ENCODE data around the gene P2RY14. TPM values are rescaled to one million over a fixed set of nuclear protein-coding genes. Genes with fewer than 3 reads are reported as not detected.

The P2RY14 gene
- total RNA-seq, 1 experiment from 2014 or later = 0.04 TPM

GRCh38 chr3:151225040-151225975 lies 53.0 kb downstream of the P2RY14 start:
- H3K36me3 ChIP-seq = no peaks in the 10 kb centered on the region
- H3K9me3 ChIP-seq (replicated peaks) = no peaks in the 10 kb centered on the region
- H3K4me1 ChIP-seq = no peaks in the 10 kb centered on the region
- no peak overlapping the region for H3K4me3 ChIP-seq
- no peak for DNase-seq
- H3K27ac ChIP-seq = no peak overlapping the region
- peaks cover 4% of the 10 kb centered on the region; the same call in 1 of the 2 replicates for H3K27me3 ChIP-seq

- Histone ChIP-seq H3K4me1 (no peaks in the 10 kb centered on the region), H3K27ac (no peak overlapping the region), H3K36me3 (no peaks in the 10 kb centered on the region), H3K27me3 (peaks cover 4% of the 10 kb centered on the region; the same call in 1 of the 2 replicates), H3K4me3 (no peak overlapping the region), H3K9me3 (replicated peaks) (no peaks in the 10 kb centered on the region)
- no peak for DNase-seq
Measured at GRCh38 chr3:151224268-151224866, 54.0 kb downstream of the P2RY14 start.

GRCh38 chr3:151219056-151219455 lies 59.3 kb downstream of the P2RY14 start:
- Histone ChIP-seq H3K4me1 (no peaks in the 10 kb centered on the region), H3K4me3 (no peak overlapping the region), H3K9me3 (replicated peaks) (no peaks in the 10 kb centered on the region), H3K27ac (no peak overlapping the region), H3K36me3 (no peaks in the 10 kb centered on the region), H3K27me3 (no peaks in the 10 kb centered on the region)
- no peak for DNase-seq

- Histone ChIP-seq H3K27me3 (no peaks in the 10 kb centered on the region), H3K27ac (no peak overlapping the region), H3K4me3 (no peak overlapping the region), H3K9me3 (replicated peaks) (no peaks in the 10 kb centered on the region), H3K36me3 (no peaks in the 10 kb centered on the region), H3K4me1 (no peaks in the 10 kb centered on the region)
- DNase-seq = no peak
Measured at GRCh38 chr3:151218136-151218535, 60.2 kb downstream of the P2RY14 start.

GRCh38 chr3:151216641-151217607 lies 61.4 kb downstream of the P2RY14 start:
- no peaks in the 10 kb centered on the region for H3K27me3 ChIP-seq
- H3K27ac ChIP-seq = no peak overlapping the region
- no peaks in the 10 kb centered on the region for H3K9me3 ChIP-seq (replicated peaks)
- DNase-seq = no peak
- no peak overlapping the region for H3K4me3 ChIP-seq
- H3K4me1 ChIP-seq = no peaks in the 10 kb centered on the region
- no peaks in the 10 kb centered on the region for H3K36me3 ChIP-seq

GRCh38 chr3:151214459-151214858 lies 63.9 kb downstream of the P2RY14 start:
- Histone ChIP-seq H3K4me1 (no peaks in the 10 kb centered on the region), H3K9me3 (replicated peaks) (no peaks in the 10 kb centered on the region), H3K27ac (no peak overlapping the region), H3K36me3 (no peaks in the 10 kb centered on the region), H3K27me3 (no peaks in the 10 kb centered on the region), H3K4me3 (no peak overlapping the region)
- no peak for DNase-seq

GRCh38 chr3:151213881-151214280 lies 64.5 kb downstream of the P2RY14 start:
- H3K36me3 ChIP-seq = no peaks in the 10 kb centered on the region
- no peaks in the 10 kb centered on the region for H3K9me3 ChIP-seq (replicated peaks)
- no peaks in the 10 kb centered on the region for H3K27me3 ChIP-seq
- no peak overlapping the region for H3K27ac ChIP-seq
- no peaks in the 10 kb centered on the region for H3K4me1 ChIP-seq
- H3K4me3 ChIP-seq = no peak overlapping the region
- DNase-seq = no peak

GRCh38 chr3:151213151-151213550 lies 65.2 kb downstream of the P2RY14 start:
- H3K9me3 ChIP-seq (replicated peaks) = no peaks in the 10 kb centered on the region
- no peak overlapping the region for H3K4me3 ChIP-seq
- H3K4me1 ChIP-seq = no peaks in the 10 kb centered on the region
- H3K27ac ChIP-seq = no peak overlapping the region
- H3K27me3 ChIP-seq = no peaks in the 10 kb centered on the region
- H3K36me3 ChIP-seq = no peaks in the 10 kb centered on the region
- DNase-seq = no peak

GRCh38 chr3:151210676-151211381 lies 67.5 kb downstream of the P2RY14 start:
- Histone ChIP-seq H3K27me3 (no peaks in the 10 kb centered on the region), H3K4me1 (no peaks in the 10 kb centered on the region), H3K9me3 (replicated peaks) (no peaks in the 10 kb centered on the region), H3K36me3 (no peaks in the 10 kb centered on the region), H3K4me3 (no peak overlapping the region), H3K27ac (no peak overlapping the region)
- DNase-seq = no peak

GRCh38 chr3:151209654-151210053 lies 68.7 kb downstream of the P2RY14 start:
- Histone ChIP-seq H3K4me3 (no peak overlapping the region), H3K27ac (no peak overlapping the region), H3K36me3 (no peaks in the 10 kb centered on the region), H3K27me3 (no peaks in the 10 kb centered on the region), H3K4me1 (no peaks in the 10 kb centered on the region), H3K9me3 (replicated peaks) (no peaks in the 10 kb centered on the region)
- DNase-seq = no peak

- H3K9me3 ChIP-seq (replicated peaks) = no peaks in the 10 kb centered on the region
- no peaks in the 10 kb centered on the region for H3K36me3 ChIP-seq
- no peak overlapping the region for H3K4me3 ChIP-seq
- H3K4me1 ChIP-seq = no peaks in the 10 kb centered on the region
- no peak overlapping the region for H3K27ac ChIP-seq
- no peak for DNase-seq
- no peaks in the 10 kb centered on the region for H3K27me3 ChIP-seq
Measured at GRCh38 chr3:151206201-151206600, 72.1 kb downstream of the P2RY14 start.

- H3K36me3 ChIP-seq = no peaks in the 10 kb centered on the region
- H3K27ac ChIP-seq = no peak overlapping the region
- no peak overlapping the region for H3K4me3 ChIP-seq
- no peaks in the 10 kb centered on the region for H3K9me3 ChIP-seq (replicated peaks)
- H3K27me3 ChIP-seq = no peaks in the 10 kb centered on the region
- H3K4me1 ChIP-seq = no peaks in the 10 kb centered on the region
- DNase-seq = no peak
Measured at GRCh38 chr3:151205482-151205881, 72.9 kb downstream of the P2RY14 start.

- DNase-seq = no peak
- Histone ChIP-seq H3K27me3 (no peaks in the 10 kb centered on the region), H3K36me3 (no peaks in the 10 kb centered on the region), H3K9me3 (replicated peaks) (no peaks in the 10 kb centered on the region), H3K4me1 (no peaks in the 10 kb centered on the region), H3K4me3 (no peak overlapping the region), H3K27ac (no peak overlapping the region)
Measured at GRCh38 chr3:151204530-151205402, 73.6 kb downstream of the P2RY14 start.
